GM21423 (cell line): ENCODE results near the gene ABHD16A.

Experiments used
- ATAC-seq: cut with Tn5 transposase; IDR thresholded peaks from one replicate; pipeline ENCODE4 v1.9.1; 2021; ENCODE audit warnings: mild to moderate bottlenecking, moderate library complexity; ENCODE audit not compliant: unreplicated experiment

The ABHD16A gene

DNA sequence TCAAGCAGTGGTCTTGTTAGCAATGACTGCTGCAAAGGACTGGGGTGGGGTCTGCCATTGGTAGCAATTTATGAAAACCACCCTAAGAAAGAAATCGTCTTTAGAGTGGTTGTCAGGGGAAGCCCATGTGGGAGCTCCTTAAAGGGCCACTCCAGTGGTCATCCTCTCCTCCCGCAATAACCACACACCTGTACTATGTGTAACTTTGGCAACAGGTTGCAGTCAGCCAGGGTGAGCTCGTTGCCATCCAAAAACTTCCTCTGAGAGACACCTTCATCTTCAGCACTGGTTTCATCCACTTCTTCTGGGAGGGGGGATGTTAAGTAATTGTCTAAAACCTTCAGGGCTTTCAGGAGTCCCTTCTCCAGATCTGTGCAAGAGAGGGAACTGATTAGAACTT is 28.9 kb upstream of the ABHD16A start:
- no peak for ATAC-seq

DNA sequence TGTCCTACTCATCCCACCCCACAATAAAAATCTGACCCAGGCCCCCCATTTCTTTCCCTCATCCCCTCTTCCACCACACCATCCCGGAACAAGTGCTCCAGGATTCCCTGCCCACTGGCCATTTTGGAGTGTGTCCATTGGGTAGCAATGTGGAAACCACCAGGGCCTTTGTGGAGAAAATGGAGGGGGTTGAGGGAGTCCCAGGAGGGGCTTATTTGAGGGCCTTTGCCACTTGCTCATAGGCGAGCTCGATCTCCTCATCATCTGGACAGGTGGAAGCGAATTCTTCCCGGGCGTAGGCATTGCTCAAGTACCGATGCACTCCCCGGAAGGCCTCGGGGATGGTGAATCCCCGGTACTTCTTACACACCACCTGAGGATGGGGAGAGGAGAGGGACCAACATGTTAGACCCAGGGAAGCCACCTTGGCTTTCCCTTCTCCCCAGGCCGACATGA is 27.5 kb upstream of the ABHD16A start:
- no peak for ATAC-seq

DNA sequence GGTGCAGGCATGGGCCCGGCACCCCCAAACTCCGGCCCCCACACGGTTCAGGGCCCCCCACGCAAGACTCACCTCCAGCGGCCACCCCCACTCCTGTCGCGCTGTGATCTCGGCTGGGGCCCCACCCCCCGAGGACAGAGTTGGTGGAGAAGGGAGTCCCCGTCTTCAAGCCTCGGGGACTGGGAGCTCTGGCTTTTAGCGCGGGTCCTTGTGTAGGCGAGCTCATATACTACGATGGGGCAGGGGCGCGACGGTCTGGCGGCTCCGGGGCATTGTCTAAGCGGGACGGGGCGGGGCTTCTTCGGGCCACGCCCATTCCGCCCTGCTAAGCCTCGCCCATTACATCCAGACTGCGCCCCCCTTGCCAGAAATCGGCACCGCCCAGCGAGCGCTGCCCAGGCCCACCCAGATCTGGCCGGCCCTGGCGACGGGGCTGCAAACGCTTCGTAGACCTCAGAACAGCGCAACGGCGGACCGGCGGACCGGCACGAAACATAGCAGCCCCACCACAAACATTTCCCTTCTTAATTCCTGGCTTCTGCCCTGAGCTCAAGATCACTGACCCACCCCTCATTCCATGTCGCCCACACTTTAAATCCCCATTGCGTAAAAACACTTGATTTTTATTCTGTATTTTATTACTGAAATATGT is 27.0 kb upstream of the ABHD16A start:
- peak; percentile 27 for ATAC-seq

DNA sequence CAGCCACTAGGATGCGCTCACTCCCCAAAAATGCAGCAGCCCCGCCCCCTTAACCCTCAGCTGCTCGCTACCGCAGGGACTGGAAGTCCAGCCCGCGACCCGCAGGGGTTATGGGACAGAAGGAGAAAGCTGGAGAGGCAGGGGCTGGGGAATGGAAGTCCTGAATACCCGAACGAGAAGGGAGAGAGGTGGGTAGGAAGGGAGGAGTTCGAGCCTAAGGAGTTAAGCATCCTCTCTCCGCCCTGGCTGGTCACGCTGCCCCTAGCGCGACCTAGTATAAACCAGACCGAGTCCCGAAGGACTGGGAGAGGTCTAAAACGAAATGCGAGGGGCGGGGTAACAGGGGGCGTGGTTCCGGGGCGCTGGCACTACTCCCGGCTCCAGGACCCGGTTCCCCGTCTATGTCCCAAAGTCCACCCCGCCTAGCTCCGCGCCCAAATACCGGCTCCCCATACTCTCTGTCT is 26.4 kb upstream of the ABHD16A start:
- no peak for ATAC-seq

DNA sequence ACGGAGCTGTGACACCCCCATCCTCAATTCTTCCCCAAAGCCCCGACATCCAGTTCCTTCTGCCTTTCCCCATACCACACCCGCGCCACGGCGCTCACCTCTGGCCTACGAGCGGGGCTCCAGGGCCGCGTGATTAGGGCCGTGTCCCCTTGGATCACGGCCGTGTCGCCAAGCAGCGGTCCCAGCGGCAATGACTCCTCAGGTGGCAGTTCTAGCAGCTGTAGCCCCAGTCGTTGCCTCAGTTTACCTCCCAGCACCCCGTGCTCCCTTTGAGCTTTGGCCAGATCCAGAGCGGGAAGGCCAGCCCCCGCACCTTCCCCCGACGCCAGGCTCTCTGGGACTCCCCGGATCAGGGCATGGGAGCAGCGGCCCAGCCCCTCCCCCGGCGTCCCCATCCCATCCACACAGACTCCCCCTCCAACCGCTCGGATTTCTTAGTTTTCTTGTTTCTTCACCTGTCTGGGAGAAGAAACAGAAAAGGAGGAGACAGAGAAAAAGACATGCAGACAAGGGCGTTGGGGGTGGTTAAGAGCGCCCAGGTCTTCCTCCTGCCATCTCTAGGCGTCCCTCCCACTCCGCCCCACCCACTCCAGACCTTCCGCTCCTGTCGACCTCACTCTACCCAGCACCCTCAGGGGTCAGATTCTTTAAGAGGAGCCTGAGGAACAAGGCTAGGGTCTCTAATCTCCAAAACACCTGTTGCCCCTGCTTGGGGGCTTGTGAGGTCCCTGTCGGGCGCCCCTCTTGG is 25.8 kb upstream of the ABHD16A start, which contains the start of gene DDAH2:
TSS of gene DDAH2 (minus strand) at position 533 of the 748 bp plus-strand sequence. CDS start at position 395, 138 bp downstream.
- no peak for ATAC-seq

DNA sequence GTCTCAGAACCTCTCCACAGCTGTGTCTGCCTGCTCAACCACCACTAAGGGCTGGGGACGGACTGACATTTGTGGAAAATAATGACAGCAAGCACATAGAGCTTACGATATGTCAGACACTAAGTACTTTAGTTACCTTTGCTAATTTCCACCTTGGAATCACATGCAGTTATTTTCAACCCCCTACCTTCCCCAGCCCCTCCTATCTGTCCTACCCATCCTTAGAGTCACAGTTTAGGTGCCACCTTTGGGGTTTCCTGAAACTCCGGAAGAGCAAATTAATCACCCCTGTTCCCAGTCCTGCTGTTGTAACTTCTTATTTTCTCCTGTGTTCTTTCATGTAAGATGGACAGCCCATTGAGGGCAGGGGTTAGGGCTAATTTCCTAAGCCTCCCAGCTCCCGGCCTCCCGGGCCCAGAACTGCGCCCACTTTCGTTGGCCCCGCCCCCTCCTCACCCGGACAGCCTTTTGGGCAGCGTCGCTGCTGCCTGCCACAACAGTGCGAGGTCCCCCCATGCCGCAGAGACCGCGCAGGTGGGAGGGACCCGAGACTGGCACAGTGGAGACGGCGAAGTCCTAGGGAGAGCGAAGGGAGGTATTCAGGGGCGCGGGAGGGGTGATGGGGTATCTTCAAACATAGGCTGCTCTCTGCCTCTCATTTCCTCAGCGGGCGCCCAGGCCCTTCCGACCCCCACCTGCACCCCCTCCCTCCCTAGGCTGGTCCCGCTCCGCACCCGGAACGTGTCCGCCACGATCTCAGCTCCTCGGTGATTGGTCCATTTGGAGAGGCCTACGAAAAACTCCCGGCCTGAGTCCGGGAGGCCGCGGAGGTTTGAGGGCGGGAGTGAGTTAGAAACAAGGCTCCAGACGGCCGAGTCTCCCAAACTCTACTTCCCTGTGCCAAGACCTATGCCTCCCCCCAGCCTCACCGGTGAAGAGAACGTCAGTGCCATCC is 24.9 kb upstream of the ABHD16A start:
- ATAC-seq = no peak

DNA sequence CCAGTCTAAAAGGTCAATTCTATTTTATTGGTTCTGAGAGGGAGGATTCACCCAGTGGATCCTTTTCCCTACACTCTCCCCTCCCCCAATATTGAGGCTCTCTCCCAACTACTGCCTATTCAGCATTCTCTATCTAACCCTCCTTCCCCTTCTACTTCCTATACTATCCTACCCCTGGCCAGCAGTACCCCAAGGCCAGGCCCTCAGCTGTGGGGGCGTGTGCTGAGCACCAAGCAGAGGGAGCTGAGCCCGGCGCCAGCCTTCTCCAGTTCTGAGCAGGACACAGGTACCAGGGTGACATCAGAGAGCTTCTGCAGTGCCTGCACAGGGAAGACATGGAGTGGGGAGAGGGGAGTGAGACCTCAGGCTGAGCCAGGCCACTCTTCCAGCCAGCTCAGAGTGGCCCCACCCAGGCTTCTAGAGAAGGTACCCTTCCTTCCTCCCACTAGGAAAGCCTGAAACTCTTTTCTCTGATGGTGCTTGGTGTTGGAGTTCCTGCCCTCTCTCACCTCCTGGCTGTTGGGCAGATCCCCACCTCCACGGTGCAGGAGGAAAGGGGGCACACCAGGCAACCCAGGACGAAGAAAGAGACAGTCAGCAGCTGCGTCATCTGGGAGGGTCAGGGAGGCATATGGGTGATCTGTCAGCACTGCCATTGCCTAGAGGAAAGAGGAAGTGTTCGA is 24.1 kb upstream of the ABHD16A start:
- peak; percentile 54 for ATAC-seq

DNA sequence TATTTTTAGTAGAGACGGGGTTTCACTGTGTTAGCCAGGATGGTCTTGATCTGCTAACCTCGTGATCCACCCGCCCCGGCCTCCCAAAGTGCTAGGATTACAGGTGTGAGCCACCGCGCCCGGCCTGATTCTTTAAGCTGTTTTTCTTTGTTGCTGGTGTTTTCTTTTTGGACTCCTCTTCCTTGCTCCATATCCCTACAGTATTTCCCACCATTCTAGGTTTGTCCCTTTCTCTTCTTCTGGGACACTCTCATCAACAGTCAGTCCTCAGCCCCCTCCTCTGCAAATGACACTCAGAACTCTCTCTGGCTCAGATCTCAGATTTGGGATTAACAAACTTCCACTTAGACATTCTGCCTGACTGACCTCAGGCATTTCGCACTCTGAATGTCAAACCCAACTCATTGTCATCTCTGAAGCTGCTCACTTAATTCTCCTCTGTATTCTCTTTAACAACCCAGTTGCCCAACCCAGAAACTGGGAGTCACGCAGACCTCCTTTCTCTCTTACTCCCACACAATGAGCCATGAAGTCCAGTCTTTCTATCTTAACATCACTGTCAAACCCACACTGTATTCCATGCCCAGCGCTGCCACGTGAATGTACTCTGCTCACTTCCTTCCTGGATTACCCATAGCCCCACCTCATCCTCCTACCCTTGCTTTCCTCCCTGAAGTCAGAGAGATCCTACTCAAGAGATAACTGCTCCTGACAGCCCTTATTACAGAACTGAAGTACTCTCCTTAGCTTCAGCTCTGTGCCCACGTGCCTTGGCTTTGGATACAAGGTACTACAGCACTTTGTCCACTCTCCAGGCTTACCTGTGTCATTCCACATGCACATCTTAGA is 22.6 kb upstream of the ABHD16A start:
- ATAC-seq = no peak

DNA sequence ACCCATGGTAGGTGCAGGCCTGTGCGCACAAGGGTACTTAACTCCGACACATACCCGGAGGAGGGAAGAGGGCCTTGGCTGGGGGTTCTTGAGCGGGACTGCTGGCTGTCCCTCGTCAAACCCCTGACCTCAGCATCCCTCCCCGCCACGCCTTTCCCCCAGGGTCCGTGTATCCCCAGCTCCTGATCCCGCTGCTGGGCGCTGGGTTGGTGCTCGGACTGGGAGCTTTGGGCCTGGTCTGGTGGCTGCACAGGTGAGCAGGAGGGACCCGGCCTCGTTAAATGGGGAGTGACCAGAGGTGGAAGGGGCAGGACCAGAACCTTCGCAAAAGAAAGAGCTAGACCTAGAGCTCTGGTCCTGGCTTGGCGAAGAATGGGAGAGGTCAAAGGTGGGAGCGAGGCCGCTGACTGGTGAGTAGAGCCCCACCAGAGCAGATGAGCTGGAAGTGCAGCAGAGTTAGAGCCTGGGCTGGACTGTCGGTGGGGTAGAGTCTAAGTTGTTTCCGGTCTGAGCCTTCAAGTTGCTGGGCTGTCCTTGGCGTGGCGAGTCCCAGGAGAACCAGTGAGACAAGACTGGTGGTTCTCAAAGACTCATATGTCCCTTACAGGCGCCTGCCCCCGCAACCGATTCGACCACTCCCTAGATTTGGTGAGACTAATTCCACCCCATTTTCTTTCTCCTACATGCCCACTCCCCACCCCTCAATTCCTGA is 21.0 kb upstream of the ABHD16A start:
- ATAC-seq = no peak

DNA sequence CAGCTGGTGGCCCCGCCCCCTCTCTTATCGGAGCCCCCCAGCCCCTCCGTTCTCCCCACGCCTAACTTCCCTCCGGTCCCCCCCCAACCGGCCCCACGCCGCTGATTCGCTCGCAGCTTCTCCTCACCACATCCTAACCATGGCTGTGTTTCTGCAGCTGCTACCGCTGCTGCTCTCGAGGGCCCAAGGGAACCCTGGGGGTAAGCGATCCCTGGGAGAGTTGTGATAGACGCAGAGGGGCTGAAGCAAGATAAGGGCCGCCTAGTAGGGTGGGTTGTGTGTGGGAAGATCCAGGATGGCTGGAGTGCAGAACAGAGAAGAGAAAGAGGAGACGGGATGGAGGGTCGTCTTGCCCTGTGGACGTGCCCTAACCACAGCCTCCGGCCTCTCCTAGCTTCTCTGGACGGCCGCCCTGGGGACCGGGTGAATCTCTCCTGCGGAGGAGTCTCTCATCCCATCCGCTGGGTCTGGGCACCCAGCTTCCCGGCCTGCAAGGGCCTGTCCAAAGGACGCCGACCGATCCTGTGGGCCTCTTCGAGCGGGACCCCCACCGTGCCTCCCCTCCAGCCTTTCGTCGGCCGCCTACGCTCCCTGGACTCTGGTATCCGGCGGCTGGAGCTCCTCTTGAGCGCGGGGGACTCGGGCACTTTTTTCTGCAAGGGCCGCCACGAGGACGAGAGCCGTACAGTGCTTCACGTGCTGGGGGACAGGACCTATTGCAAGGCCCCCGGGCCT is 20.3 kb upstream of the ABHD16A start, which contains the start of gene MPIG6B:
TSS of gene MPIG6B (plus strand) at position 129 of the 735 bp plus-strand sequence. CDS start at position 140, 11 bp downstream.
- ATAC-seq = no peak

DNA sequence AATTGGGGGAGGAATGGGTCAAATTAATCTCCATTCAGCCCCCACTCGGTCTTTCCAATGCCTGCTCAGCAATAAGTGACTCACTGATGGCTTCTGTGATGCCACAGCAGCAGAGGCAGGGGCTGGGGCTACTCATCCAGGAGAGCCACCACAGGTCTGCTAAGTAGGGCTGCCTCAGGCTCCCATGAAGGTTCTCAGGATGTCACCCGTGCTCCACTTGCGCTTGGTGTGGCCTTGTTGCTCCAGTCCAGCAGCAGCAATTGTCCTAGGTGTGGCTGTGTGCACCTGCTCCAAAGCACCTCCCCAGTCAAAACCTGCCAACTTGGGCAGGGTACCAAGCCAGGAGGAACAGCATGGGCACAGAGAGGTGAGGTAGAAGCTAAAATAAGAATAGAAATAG is 19.0 kb upstream of the ABHD16A start:
- ATAC-seq = no peak

DNA sequence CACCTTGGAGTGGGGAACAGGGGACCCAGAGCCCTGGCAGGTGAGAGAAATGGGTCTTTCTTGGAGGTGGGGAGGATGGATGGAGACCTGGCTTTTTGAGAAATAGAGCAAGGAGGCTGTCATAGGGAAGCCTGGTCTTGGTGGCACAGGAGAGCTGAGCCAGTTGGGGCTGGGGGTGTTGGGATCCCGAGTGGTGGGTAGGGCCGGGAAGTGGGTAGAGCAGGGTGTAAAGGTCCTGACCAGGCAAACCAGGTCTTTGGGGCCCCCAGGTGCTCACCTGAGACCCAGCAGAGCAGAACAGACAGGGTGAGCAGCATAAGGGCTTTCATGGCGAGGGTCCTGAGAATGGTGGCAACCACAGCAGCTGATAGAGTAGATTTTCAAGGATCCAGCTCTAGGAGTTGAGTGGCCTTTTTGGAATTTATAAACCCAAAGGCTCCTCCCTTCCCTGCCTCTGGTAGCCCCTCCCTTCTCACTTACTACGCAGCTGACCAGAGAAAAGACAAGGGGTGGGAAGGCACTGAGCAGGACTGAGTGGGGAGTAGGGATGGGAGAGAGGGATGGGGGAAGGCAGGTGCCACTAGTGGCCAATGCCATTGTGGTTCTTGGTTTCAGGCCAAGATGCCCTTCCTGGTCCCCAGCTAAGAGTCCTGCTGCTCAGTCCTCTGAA is 18.4 kb upstream of the ABHD16A start, which contains the start of gene LY6G6C:
TSS of gene LY6G6C (minus strand) at position 396 of the 670 bp plus-strand sequence. CDS start at position 329, 67 bp downstream.
- no peak for ATAC-seq

DNA sequence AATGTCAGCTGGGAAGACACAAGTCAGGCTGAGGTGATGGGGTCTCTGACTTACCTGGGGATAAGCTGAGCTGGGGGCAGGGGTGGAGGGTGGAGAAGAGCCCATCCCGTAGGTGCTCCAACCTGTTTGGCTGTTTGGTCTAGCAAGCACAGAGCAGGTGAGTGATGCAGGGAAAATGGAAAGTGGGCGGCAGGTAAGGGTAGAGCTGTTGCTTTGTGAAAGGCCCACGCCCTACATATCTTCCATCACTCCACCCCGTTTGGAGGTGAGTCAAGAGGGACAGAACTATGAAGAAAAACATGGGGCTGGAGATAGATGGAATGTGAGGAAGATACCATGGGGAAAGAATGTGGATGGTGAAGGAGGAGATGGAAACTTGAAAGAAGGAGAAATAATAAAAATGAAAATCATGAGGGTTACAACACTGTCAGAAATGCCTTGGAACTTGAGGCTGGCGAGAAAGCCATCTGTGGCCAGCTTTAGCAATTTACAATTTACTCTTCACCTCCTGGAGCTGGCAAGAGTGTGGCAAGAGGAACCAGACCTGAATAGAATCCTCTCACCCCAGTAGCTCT is 17.2 kb upstream of the ABHD16A start:
- no peak for ATAC-seq

DNA sequence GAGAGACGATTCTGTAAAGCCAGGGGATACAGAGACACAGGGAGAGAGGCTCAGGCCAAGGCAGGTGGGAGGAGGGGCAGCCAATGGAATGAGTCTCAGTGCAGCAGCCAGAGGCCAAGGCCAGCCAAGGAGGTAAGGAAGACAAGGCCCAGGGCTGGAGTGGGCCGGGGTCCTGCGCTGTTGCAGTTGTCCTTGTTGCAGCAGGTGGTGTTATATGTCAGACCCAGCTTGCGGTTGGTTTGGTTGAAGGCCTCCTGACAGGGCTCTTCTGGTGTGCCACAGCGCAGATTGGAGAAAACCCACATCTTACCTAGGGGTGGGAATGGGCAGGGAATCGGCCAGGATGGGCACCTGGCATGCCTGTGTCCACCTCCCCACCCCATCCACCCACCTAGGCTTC is 15.9 kb upstream of the ABHD16A start:
- ATAC-seq = no peak

DNA sequence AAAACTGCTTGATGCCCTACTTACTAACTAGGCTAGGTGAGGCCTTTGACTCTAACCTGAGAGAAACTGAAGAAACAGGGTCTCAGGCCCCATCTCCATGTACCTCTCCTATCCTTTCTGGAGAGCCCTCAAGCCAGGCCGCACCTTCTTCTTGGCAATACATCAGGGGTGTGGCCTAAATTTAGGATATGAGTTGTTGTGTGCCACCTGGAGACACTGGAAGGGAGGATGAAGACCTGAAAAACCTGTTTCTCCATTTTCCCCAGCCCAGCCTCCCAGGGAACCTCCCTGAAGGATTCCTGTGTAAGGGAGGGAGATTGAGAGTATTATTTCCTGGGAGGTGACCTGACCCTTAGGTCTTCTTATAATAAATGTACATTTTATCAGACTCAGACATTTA is 15.1 kb upstream of the ABHD16A start:
- ATAC-seq = no peak

DNA sequence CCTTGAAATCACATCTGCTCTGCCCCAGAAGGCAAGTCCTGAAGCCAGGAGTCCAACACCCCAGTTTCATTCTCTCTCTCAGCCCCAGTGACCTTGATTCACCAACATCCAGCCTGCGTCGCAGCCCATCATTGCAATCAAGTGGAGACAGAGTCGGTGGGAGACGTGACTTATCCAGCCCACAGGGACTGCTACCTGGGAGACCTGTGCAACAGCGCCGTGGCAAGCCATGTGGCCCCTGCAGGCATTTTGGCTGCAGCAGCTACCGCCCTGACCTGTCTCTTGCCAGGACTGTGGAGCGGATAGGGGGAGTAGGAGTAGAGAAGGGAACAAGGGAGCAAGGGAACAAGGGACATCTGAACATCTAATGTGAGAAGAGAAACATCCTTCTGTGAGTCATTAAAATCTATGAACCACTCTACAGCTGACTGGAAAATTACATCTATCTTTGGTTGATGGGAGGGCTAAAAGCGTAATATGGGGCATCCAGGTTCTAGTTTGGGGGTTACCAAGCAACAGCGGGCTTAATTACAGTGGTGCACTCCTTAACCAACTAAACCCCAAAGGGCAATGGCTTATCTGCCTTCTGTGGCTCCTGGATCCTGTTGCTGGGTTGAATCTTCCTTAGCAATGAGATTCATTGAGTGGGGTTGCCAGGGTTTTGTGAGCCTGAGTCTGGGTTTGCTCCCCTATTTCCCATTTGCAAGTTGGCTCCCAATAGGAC is 14.5 kb upstream of the ABHD16A start:
- no peak for ATAC-seq
